Hematopoietic multipotent progenitor cell treated with erythropoietin and hydrocortisone succinate and interleukin-3 and kit ligand, for 4 days (in vitro differentiated cells): ENCODE results near the gene RBFOX2.
"Not testable (repeated sequence)": the region's sequence is repeated elsewhere in the genome, so short reads cannot be mapped to it uniquely, and the experiment has no call there.

Experiments
- DNase-seq: peaks from one replicate; pipeline ENCODE4 v3.0.0-alpha.2; 2015

Gene RBFOX2

DNA sequence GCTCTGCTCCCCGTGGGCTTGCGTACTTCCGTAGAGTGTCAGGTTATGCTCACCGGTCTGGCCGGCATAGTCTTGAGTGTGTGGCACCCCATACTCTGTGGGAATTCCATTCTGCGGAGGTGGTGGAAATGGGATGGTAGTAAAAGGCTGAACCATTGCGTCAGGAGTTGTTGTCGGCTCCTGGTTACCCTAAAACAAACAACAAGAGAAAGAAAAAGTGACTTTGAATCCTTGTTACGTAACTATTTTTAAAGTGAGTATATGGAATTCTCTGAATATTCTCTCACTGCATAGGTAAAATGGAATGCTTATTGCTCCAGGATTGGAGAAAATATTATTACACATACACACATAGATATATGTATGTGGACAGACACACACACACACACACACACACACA lies 218.8 kb downstream of the RBFOX2 start:
- no peak for DNase-seq

DNA sequence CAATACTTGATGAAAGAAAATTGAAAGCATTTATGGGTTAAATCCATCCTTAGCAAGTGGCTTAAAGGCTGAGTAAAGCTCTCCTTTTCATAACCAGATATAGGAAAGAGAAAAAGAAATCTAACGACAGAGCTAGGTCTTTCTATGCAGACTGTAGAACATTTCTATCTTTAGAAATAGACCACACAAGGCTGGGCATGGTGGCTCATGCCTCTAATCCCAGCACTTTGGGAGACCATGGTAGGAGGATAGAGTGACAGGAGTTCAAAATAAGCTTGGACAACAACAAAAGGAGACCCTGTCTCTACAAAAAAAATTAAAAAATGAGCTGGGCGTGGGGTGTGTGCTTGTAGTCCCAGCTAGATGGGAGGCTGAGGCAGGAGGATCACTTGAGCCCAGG lies 220.2 kb downstream of the RBFOX2 start:
- no peak for DNase-seq

DNA sequence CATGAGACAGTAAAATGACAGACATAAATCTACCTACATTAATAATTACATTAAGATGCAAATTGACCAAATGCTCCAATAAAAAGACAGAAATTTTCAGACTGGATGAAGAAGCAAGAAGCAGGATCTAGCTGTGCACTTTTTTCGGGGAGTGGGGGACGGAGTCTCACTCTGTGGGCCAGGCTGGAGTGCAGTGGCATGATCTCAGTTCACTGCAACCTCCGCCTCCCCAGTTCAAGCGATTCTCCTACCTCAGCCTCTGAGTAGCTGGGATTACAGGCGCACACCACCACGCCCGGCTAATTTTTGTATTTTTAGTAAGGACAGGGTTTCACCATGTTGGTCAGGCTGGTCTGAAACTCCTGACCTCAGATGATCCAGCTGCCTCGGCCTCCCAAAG lies 222.0 kb downstream of the RBFOX2 start:
- not testable (repeated sequence) for DNase-seq

DNA sequence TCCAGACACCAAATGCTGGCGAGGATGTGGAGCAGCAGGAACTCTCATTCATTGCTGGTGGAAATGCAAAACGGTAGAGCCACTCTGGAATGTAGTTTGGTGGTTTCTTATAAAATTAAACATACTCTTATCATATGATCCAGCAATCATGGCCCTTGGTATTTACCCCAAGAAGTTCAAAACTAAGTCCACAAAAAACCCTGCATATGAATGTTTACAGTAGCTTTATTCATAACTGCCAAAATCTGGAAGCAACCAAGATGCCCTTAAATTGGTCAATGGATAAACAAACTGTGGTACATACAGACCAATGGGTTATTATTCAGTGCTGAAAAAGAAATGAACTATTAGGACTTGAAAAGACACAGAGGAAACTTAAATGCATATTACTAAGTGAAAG lies 223.2 kb downstream of the RBFOX2 start:
- no peak for DNase-seq

DNA sequence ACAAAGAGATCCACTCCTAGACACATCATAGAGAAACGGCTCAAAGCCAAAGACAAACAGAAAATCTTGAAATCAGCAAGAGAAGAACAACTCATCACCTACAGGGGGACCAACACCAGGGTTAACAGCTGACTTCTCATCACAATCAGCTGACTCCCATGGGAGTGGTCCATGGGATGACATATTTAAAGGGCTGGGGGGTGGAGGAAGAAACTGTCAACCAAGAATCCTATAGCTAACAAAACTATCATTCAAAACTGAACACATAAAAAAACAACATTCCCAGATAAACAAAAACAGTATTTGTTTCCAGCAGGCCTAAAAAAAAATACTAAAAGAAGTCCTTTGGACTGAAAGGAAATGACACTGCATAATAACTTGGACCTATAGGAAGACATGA lies 224.2 kb downstream of the RBFOX2 start:
- DNase-seq, result no peak

DNA sequence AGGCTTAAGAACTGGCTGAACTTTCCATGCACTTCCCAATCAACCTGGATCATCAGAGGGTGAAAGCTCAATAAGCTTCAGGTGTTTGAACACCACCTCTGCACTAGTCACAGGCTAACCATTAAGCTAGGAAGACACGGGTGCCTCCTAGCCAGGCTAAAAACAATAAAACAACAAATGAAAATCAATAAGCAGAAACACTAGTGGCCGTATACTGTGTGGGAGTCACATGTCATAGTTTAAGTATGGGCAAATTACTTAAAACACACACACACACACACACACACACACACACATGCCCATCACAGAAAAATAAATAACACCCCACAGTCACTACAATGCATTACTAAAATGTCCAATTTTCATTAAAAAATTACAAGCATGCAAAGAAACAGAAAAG lies 225.7 kb downstream of the RBFOX2 start:
- no peak for DNase-seq

DNA sequence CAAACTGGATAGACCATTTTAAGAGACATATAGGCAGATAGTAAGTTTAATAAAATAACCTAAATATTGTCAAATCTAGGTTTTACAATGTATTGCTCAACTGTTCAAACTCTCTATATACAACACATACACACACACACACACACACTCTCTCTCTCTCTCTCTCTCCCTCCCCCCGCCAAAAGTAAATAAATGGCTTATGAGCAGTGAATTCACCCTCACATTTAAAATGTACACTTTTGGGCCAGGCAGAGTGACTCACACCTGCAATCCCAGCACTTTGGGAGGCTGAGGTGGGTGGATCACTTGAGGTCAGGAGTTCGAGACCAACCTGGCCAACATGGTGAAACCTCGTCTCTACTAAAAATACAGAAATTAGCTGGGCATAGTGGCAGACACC lies 227.3 kb downstream of the RBFOX2 start:
- not testable (repeated sequence) for DNase-seq

DNA sequence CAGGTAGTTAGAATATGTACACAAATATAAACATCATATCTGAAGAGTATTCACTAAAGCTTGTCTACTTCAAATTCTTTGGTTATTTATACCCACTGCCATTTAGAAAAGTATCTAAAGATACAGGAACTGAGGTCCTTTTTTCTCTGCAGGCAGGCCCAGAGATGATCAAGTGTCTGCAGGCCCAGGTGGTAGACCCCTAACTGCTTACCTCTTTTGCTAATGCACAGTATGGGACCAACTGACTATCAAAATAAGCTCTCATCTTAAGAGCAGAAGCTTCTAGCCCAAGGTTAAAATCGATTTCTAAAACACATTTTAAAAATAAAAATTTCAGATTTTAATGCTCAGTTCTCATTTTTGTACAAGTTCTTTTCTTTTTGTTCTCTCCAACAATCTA lies 229.5 kb downstream of the RBFOX2 start:
- no peak for DNase-seq

DNA sequence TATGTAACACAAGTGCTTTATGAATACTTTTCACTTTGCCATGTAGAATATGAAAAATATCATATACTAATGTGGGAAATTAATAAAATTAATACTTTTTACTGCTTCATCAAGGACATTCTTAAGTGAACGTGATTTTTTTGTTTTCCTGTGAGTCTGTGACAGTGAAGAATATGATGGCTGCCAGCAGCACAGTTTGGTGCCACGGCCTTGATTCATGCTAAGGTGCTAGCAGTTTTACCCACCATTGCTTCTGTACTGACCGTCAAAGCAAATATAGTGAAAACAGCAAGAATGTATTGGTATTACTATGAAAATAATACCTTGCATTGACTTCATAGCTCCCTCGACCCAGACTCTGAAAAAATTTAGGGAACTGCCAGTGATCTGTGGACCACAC lies 231.2 kb downstream of the RBFOX2 start:
- no peak for DNase-seq

DNA sequence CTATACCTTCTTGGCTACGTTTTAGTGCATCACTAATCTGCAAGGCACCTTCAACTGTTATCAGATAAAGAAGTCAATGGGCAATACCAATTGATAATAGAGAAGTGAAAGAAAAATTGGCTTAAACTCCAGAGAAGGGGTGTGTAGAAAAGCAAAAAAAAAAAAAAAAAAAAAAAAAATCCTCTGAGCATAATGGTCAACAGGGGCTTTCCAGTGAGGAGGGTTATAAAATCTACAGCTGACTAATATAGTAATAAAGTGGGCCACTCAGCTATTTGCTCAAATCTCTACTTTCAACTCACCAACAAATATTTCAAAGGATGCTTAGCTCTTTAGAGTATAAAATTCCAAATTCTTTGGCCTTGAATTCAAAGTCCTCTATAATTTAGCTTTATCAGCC lies 233.1 kb downstream of the RBFOX2 start:
- DNase-seq, result no peak

DNA sequence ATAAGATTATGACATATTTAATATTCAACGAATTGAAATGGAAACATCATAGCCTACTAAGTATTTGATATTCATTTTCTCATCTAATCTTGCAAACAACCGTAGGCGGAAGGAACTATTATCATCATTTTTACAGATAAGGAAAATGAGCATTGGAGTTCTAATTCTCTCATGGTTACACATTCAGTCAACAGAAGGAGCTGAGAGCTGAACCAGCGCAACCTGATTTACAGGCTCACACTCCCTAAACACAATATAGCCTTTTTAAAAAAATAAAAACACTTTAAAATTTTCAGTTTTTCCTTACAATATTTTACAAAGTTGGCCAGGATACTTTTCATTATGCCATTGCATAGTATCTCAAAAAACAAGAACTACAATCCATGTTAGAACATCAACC lies 236.1 kb downstream of the RBFOX2 start:
- DNase-seq, result no peak

DNA sequence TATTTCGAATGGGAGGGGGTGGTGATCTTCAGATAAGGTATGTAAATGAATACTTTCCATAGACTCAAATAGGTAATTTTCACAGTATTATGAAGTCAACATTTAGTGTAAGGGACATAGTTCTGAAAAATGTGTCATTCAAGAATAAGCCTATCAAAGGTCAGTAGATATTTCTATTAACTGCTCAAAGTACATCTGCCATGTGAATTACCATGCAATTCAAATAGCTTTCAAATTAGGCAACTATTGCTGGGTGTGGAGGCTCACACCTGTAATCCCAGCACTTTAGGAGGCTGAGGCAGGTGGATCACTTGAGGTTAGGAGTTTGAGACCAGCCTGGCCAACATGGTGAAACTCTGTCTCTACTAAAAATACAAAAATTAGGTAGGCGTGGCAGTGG lies 236.8 kb downstream of the RBFOX2 start:
- not testable (repeated sequence) for DNase-seq

DNA sequence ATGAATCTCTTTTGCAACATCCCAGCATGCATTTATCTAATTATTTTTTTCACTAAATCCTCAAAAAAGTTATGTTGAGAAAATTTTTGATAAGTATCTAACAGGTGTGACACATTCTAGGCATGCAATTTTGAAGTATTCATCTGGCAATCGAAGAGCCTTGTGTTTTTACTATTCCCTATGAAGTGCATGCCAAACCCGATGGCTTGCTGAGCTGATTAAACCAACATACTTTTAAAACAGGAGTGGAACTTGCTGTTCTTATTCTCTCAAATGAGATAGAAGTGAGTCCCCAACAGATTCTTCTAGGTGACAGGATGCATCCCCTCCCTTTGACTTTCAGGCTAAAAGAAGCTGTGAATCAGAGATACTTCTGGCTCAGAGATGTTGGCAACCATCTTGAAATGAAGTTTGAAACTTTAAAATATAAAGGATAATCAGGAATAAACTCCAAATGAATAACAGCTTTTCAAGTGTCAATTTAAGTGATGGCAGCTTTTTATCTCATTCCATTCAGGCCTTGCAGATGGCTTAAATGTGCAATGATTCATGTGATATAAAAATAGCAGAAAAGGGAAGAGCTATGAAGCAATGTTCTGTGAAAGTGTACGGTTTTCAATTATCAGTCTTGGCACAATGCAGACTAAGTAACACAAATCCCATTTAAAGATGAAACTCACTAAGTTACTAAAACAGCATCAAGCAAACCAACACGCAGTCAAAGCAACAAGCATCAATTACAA lies 243.3 kb downstream of the RBFOX2 start:
- DNase-seq, result peak; percentile 74

DNA sequence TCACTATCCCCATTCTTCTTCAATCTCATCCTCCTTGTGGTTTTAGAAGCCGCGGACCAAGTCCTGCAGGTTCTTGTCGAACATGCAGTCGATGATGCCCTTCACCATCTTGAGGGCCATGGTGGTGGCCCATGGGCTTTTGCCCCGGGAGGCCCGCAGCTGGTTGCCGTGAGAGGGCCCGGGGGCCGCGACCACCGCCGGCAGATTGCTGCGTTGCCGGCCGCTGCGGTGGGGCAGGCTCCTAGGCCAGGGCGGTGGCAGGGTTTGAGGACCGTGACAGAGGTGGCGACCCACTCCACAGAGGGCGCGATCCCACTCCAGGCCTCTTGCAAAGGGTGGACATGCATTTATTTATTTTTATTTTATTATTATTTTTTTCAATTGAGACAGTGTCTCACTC lies 244.0 kb downstream of the RBFOX2 start:
- DNase-seq, result no peak

DNA sequence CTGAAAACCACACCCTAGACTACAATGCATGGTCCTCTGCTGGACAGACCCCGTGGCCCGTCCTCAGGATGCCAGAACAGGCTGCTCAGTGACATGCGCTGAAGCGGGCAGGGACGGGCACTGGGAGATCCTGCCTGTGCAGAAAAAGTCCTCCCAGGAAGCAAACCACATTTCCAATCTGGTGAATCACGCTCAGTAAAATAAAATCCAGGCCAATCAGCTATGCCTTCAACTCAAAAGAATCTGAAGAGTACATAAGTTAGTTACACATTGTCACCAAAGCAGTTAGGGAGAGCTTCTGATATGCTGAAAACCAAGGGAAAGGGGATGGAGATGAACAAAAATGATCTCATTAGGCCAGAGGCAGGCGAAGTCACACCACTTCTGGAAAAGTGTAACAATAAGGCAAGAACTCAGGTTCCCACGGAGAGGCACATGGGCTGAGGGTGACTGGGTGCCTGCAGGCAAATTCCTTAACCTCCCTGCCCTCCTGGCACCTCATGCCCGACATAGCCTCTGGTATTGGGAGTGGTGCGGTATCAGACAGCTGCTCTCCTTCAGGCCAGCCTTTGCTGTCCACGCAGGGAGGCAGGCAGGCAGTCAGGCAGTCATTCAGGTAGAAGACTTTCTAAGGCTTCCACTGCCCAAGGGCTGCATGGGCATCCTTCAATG lies 244.5 kb downstream of the RBFOX2 start:
- no peak for DNase-seq

DNA sequence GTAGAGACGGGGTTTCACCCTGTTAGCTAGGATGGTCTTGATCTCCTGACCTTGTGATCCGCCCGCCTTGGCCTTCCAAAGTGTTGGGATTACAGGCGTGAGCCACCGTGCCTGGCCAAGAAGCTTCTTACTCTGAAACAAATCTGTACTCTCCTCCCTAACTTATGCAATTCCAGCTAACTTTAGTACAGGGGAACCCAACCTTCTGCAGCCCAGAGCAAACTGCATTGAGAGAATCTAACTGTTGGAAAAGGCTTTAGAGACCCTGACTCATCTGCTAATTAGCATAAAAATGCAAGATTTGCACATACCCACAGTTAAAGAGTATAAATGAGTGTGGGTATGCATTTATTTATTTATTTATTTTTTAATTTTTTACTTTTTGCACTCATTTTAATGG lies 246.1 kb downstream of the RBFOX2 start:
- no peak for DNase-seq

DNA sequence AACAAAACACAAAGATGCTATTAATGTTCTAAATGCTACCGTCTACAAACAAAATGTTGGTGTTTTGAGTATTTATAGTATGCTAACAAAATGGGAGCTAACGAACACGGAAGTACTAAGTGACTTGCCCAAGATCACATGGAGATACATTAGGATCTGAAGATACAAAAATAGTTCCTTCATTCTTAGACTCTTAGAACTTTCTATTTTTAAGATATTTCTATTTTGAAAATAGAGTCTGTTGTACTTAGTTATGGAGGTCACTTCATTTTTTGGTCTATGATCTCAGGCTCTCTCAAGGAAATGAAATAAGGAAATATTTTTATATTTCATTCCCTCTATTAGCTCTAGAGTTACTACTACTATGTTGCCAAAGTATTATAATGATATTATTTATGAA lies 246.7 kb downstream of the RBFOX2 start:
- DNase-seq, result no peak

DNA sequence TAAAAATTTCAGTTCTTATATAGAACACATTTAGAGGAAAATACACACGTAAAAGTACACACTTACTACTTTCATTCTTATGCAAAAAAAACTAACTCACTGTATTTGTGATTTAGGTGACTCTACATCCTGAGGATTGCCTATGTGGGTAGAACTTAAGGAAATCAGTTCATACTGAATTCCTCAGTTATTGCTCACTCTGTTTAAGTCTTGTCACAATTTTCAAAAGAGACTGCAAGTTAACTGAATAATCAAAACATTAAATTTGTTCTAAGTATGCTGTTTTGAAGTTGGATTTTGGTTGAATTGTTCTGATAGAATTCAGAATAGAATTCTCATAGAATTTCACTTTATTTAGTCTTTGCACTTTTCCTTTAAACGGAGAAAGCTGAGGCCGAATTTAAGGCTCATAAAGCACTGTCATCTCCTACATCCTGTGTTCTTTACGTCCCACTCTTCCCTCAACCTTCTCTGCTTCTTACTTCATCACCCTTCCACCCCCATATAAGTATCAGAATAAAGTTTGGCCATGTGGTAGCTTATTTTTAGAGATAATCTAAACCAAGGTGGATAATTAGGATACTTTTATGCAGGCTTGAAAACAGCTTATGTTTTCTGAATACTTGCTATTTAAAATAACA lies 251.2 kb downstream of the RBFOX2 start:
- no peak for DNase-seq

DNA sequence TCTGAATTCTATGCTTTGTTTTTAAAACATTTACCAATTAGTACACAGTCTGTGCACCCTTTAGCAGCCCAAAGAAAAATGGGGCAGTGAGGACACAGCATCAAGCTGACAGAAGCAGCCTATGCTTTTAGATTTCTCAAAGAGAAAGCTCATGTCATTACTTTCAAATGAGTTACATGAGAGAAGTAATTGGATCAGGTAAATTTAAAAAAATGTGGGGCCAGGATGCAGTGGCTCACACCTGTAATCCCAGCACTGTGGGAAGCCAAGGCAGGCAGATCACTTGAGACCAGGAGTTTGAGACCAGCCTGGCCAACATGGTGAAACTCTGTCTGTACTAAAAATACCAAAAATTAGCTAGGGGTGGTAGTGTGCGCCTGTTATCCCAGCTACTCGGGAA lies 253.3 kb downstream of the RBFOX2 start:
- DNase-seq, result no peak

DNA sequence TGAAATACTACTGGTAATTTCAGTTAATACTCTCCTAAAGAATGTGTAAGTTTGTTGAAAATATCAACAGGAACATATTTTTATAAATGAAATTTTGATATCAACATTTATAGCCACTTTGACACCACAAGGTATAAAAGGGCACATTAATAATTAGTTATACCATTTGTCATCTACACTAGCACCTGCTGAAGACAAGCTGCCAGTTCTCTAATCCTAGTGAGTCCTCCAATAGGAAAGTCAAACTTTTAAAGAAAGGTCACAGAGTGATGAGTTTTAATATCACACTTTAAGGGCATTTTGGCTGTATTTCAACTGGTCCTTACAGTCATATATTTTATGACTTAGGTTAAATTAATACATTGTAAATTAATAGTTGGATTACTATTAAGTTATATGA lies 258.6 kb downstream of the RBFOX2 start:
- DNase-seq, result no peak

DNA sequence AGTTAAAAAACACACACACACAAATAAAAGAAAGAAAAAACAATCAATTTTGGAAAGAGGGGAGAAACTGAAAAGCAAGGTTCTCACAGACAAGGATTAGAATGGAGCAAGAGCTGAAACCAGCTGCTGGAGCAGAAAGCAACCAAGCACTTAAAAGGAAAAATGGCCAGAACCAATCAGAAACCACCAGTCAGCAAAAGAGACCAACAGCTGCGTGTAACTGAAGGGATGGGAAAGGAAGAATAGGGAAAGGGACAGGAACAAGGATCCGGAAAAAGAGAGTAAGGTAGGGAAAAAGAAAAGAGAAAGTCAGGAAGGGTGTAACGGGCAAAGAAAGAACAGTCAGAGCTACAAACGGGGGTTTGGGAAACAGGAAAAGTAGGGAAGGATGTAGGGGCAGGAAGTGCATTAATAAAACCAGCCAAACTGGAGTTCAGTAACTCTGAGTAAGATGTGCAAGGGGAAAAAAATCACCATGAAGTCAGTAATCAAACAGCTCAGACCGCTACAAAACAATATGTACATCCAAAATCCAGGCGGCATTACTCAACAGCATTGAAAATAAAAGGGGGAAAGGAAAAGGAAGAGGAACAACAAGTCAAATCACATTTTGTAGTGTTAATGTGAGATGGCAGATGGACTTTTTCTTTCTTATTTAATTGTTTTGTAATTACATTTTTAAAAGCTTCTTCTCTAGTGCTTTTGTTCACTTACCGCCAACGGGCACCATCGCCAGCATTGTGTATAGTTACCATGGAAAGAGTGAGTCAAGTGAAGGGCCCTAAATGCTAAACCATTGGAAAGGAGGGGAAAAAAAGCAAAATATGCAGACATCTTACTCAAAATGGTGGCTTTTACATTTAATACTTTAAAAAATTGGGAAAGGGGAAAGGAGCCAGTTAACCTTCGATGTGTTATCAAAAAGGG lies 261.7 kb downstream of the RBFOX2 start:
- DNase-seq, result no peak

DNA sequence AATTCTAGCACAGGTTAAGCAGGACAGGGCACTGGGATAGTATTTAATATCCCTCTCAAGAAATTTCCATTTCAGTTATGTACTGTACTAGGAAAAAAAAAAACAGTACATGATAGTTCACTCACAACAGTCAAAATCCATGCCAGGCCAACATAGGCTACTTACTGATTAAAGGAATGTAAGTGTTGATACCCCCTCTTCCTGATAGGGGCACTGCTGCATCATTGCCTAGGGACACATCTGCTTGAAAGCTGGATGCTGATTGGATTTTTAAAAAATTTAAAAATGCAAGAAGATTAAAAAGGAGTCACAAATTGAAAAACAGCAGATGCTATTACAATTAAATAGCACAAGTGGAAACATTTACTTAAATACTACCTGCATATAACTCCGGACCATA lies 267.6 kb downstream of the RBFOX2 start:
- peak; percentile 72 for DNase-seq

DNA sequence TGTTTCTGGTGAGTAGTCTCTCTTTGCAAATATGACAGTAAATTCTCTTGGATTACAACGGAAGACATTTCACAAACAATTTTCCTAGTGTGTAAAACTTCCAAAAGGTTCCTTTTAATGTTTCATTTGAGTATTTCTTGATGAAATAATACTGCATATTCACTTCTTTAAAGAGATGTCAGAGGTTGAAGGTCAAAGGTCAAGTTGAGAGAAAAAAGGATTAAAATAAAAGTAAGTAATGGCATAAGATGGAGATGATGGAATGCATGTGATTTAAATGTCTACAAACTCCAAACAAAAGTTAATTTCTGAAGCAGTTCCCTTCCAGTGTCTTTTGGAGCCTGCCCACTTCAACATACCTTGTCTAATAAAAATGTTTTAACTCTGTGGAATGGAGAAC lies 270.2 kb downstream of the RBFOX2 start:
- no peak for DNase-seq
